HS-27A (cell line): ENCODE data around the gene OAS3.
"Not testable (repeated sequence)": the region's sequence is repeated elsewhere in the genome, so short reads cannot be mapped to it uniquely, and the experiment has no call there.

Source experiments
- DNase-seq: peaks from one replicate; pipeline ENCODE4 v3.0.0-alpha.2; 2012; ENCODE audit warnings: low read depth, missing footprints

OAS3 gene

GRCh38 chr12:112986291-112986800 is 48.1 kb downstream of the OAS3 start:
- no peak for DNase-seq

- no peak for DNase-seq
These were observed 49.3 kb downstream of the OAS3 start for GRCh38 chr12:112987561-112987960.

GRCh38 chr12:112988224-112988623 is 50.0 kb downstream of the OAS3 start:
- DNase-seq = no peak

- DNase-seq = not testable (repeated sequence)
These were observed 50.6 kb downstream of the OAS3 start for GRCh38 chr12:112988823-112989385.

GRCh38 chr12:112989806-112990205 is 51.5 kb downstream of the OAS3 start:
- no peak for DNase-seq

GRCh38 chr12:112992541-112993398 is 54.5 kb downstream of the OAS3 start:
- peak; percentile 59 for DNase-seq

GRCh38 chr12:112995008-112995407 is 56.7 kb downstream of the OAS3 start:
- DNase-seq = no peak

- no peak for DNase-seq
These were observed 58.2 kb downstream of the OAS3 start for GRCh38 chr12:112996501-112996900.

GRCh38 chr12:112997506-112997905 is 59.2 kb downstream of the OAS3 start:
- no peak for DNase-seq

GRCh38 chr12:112998987-112999767 is 60.9 kb downstream of the OAS3 start:
- no peak for DNase-seq

GRCh38 chr12:113000433-113000832 is 62.2 kb downstream of the OAS3 start:
- no peak for DNase-seq

- DNase-seq = no peak
These were observed 63.9 kb downstream of the OAS3 start for GRCh38 chr12:113002155-113002554.

GRCh38 chr12:113002676-113003075 is 64.4 kb downstream of the OAS3 start:
- DNase-seq = no peak

GRCh38 chr12:113003636-113004035 is 65.4 kb downstream of the OAS3 start:
- DNase-seq = no peak

GRCh38 chr12:113005762-113006161 is 67.5 kb downstream of the OAS3 start:
- no peak for DNase-seq

- no peak for DNase-seq
These were observed 67.9 kb downstream of the OAS3 start for GRCh38 chr12:113006206-113006605.

- DNase-seq = no peak
These were observed 68.4 kb downstream of the OAS3 start for GRCh38 chr12:113006641-113007040.

GRCh38 chr12:113007166-113007565 is 68.9 kb downstream of the OAS3 start:
- peak; percentile 82 for DNase-seq

GRCh38 chr12:113010701-113011100 is 72.4 kb downstream of the OAS3 start:
- DNase-seq = no peak

GRCh38 chr12:113014565-113014964 is 76.3 kb downstream of the OAS3 start:
- no peak for DNase-seq

- DNase-seq = no peak
These were observed 78.5 kb downstream of the OAS3 start for GRCh38 chr12:113016796-113017195.

GRCh38 chr12:113019025-113019424 is 80.8 kb downstream of the OAS3 start:
- DNase-seq = no peak

GRCh38 chr12:113021500-113021899 is 83.2 kb downstream of the OAS3 start:
- no peak for DNase-seq
